Nephron (organoid): ENCODE data around the gene NFYC.

ENCODE experiments used
- H3K27ac Mint-ChIP-seq, 3 experiments: 2 replicates each; pipeline ENCODE4 v1.8.0; 2020; ENCODE audit warnings: mixed read lengths in 3 of 3, mild to moderate bottlenecking in 2 of 3, moderate library complexity in 1 of 3
- H3K27me3 Mint-ChIP-seq: 2 replicates; pipeline ENCODE4 v1.8.0; 2021; ENCODE audit warnings: low read depth, mild to moderate bottlenecking, moderate library complexity, mixed read lengths
- H3K36me3 Mint-ChIP-seq: 2 replicates; pipeline ENCODE4 v1.8.0; 2020; ENCODE audit warnings: low read depth, mixed read lengths
- H3K4me1 Mint-ChIP-seq: 2 replicates; pipeline ENCODE4 v1.8.0; 2020; ENCODE audit warnings: mixed read lengths
- H3K4me3 Mint-ChIP-seq, 3 experiments: 2 replicates each; pipeline ENCODE4 v1.8.0; 2020; ENCODE audit warnings: mild to moderate bottlenecking in 3 of 3, mixed read lengths in 3 of 3, moderate library complexity in 2 of 3
- H3K9me3 Mint-ChIP-seq: 2 replicates; pipeline ENCODE4 v1.8.0; 2020; ENCODE audit warnings: mixed read lengths
- CTCF ChIP-seq, 3 experiments: fragments of 200-600 bp; sonication (generic); IDR thresholded peaks; one replicate each; pipeline ENCODE4 v1.5.0; 2021; ENCODE audit warnings: antibody characterized with exemption in 3 of 3; ENCODE audit not compliant: unreplicated experiment in 3 of 3

The NFYC gene

GRCh38 chr1:40679165-40679953 lies 12.1 kb upstream of the NFYC start:
- Mint-ChIP-seq H3K4me1 (no peaks in the 10 kb centered on the region), H3K4me3 (no peak overlapping the region), H3K27me3 (no peaks in the 10 kb centered on the region), H3K27ac (no peak overlapping the region), H3K9me3 (no peaks in the 10 kb centered on the region), H3K36me3 (peaks cover 4% of the 10 kb centered on the region)
- no peak for TF ChIP-seq CTCF (IDR thresholded peaks at IDR 0.05; ENCODE audit: unreplicated experiment in 3 of 3)

GRCh38 chr1:40684669-40685068 lies 6.8 kb upstream of the NFYC start:
- Mint-ChIP-seq H3K9me3 (peaks cover 6% of the 10 kb centered on the region), H3K27ac (no peak overlapping the region), H3K4me3 (no peak overlapping the region), H3K4me1 (no peaks in the 10 kb centered on the region), H3K27me3 (no peaks in the 10 kb centered on the region), H3K36me3 (peaks cover 46% of the 10 kb centered on the region)
- no peak for TF ChIP-seq CTCF (IDR thresholded peaks at IDR 0.05; ENCODE audit: unreplicated experiment in 3 of 3)

- H3K9me3 Mint-ChIP-seq, result peaks cover 6% of the 10 kb centered on the region
- no peak for TF ChIP-seq CTCF (IDR thresholded peaks at IDR 0.05; ENCODE audit: unreplicated experiment in 3 of 3)
- H3K27ac Mint-ChIP-seq, result no peak overlapping the region
- peaks cover 14% of the 10 kb centered on the region for H3K4me1 Mint-ChIP-seq
- H3K4me3 Mint-ChIP-seq, result no peak overlapping the region
- no peaks in the 10 kb centered on the region for H3K27me3 Mint-ChIP-seq
- H3K36me3 Mint-ChIP-seq, result peaks cover 52% of the 10 kb centered on the region
Measured at GRCh38 chr1:40687059-40687458, 4.4 kb upstream of the NFYC start.

- Mint-ChIP-seq H3K4me1 (peaks cover 20% of the 10 kb centered on the region), H3K27me3 (no peaks in the 10 kb centered on the region), H3K36me3 (peaks cover 52% of the 10 kb centered on the region), H3K4me3 (no peak overlapping the region), H3K9me3 (peaks cover 6% of the 10 kb centered on the region), H3K27ac (no peak overlapping the region)
- no peak for TF ChIP-seq CTCF (IDR thresholded peaks at IDR 0.05; ENCODE audit: unreplicated experiment in 3 of 3)
Measured at GRCh38 chr1:40687661-40688060, 3.8 kb upstream of the NFYC start.

- peak overlapping the region in 2 of 3 experiments; percentile 45 to 51 for H3K4me3 Mint-ChIP-seq
- peaks cover 45% of the 10 kb centered on the region for H3K36me3 Mint-ChIP-seq
- peaks cover 5% of the 10 kb centered on the region for H3K9me3 Mint-ChIP-seq
- H3K27ac Mint-ChIP-seq, result no peak overlapping the region
- TF ChIP-seq CTCF (IDR thresholded peaks at IDR 0.05; ENCODE audit: unreplicated experiment in 3 of 3), result no peak
- H3K27me3 Mint-ChIP-seq, result no peaks in the 10 kb centered on the region
- peaks cover 32% of the 10 kb centered on the region for H3K4me1 Mint-ChIP-seq
Measured at GRCh38 chr1:40689737-40690136, 1.8 kb upstream of the NFYC start.
